Chondrocyte (in vitro differentiated cells): Measurements from ENCODE around the gene TMEM183A. TPM values are rescaled to one million over a fixed set of nuclear protein-coding genes. Genes with fewer than 3 reads are reported as not detected.
"Not testable (repeated sequence)": the region's sequence is repeated elsewhere in the genome, so short reads cannot be mapped to it uniquely, and the experiment has no call there.

Experiments
- DNase-seq: peaks from one replicate; pipeline ENCODE4 v3.0.0; 2021; ENCODE audit warnings: mixed read lengths, low spot score
- H3K27ac Mint-ChIP-seq: one replicate; pipeline ENCODE4 v1.8.0; 2021; ENCODE audit warnings: mild to moderate bottlenecking, moderate library complexity, mixed read lengths; ENCODE audit not compliant: unreplicated experiment
- H3K27me3 Mint-ChIP-seq: 2 replicates; pipeline ENCODE4 v1.8.0; 2021; ENCODE audit warnings: low read depth, mixed read lengths
- H3K36me3 Mint-ChIP-seq: 2 replicates; pipeline ENCODE4 v1.8.0; 2021; ENCODE audit warnings: low read depth, mixed read lengths
- H3K4me1 Mint-ChIP-seq: 2 replicates; pipeline ENCODE4 v1.8.0; 2021; ENCODE audit warnings: low read depth, mild to moderate bottlenecking, mixed read lengths
- H3K4me3 Mint-ChIP-seq: one replicate; pipeline ENCODE4 v1.8.0; 2021; ENCODE audit warnings: mild to moderate bottlenecking, moderate library complexity, mixed read lengths; ENCODE audit not compliant: unreplicated experiment
- H3K9me3 Mint-ChIP-seq: 2 replicates; pipeline ENCODE4 v1.8.0; 2021; ENCODE audit warnings: low read depth, mixed read lengths
- total RNA-seq: library from RNA; stranded (reverse); gene quantifications from 3 replicates; pipeline ENCODE4 v1.2.1, GENCODE V29; 2021
- TF ChIP-seq, protein P1 (sequence below): fragments of 200-600 bp; sonication (generic); IDR thresholded peaks from 2 replicates; pipeline ENCODE4 v1.5.0; 2021; ENCODE audit warnings: antibody characterized with exemption, mild to moderate bottlenecking, moderate library complexity

The TMEM183A gene
- total RNA-seq, 1 donor from 2014 or later: 51.4 TPM

DNA sequence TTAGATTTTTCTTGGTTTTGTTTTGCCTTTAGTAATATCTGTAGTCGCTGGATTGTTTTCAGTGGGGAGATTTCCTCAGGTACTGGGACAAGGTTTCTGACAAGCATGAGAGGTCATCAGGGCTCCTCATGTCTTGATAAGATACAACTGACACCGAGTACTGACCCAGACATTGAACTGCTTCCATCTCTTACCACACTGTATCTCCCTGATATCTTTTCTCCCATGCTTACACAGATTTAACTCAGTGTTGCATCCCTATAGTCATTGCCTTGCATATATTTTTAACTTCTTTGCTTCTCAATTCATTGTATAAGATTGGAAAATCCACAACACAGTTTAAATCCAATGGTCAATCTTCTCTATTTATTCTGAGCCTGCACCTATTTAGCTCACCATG lies 27.7 kb upstream of the TMEM183A start:
- Mint-ChIP-seq H3K27me3 (peaks cover 45% of the 10 kb centered on the region), H3K4me3 (no peak overlapping the region)

DNA sequence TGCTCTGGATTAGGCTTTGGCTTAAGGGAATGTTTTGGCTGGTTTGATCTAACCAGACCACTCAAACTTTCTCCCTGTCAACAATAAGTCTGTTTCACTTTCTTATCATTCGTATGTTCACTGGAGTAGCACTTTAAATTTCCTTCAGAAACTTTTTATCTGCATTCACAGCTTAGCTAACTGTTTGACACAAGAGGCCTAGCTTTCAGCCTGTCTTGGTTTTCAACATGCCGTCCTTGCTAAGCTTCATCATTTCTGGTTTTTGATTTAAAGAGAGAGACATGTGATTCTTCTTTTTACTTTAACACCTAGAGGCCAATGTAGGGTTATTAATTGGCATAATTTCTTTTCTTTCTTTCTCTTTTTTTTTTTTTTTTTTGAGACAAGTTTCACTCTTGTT lies 25.2 kb upstream of the TMEM183A start:
- H3K27ac Mint-ChIP-seq: no peak overlapping the region
- H3K27me3 Mint-ChIP-seq: peaks cover 42% of the 10 kb centered on the region
- H3K4me3 Mint-ChIP-seq: no peak overlapping the region
- H3K36me3 Mint-ChIP-seq: peaks cover 2% of the 10 kb centered on the region
- TF ChIP-seq, protein P1, sequence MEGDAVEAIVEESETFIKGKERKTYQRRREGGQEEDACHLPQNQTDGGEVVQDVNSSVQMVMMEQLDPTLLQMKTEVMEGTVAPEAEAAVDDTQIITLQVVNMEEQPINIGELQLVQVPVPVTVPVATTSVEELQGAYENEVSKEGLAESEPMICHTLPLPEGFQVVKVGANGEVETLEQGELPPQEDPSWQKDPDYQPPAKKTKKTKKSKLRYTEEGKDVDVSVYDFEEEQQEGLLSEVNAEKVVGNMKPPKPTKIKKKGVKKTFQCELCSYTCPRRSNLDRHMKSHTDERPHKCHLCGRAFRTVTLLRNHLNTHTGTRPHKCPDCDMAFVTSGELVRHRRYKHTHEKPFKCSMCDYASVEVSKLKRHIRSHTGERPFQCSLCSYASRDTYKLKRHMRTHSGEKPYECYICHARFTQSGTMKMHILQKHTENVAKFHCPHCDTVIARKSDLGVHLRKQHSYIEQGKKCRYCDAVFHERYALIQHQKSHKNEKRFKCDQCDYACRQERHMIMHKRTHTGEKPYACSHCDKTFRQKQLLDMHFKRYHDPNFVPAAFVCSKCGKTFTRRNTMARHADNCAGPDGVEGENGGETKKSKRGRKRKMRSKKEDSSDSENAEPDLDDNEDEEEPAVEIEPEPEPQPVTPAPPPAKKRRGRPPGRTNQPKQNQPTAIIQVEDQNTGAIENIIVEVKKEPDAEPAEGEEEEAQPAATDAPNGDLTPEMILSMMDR: no peak
- no peak for DNase-seq
- no peaks in the 10 kb centered on the region for H3K4me1 Mint-ChIP-seq
- H3K9me3 Mint-ChIP-seq: no peaks in the 10 kb centered on the region

More for the DNA sequence above, 27.7 kb upstream of the TMEM183A start:
- Mint-ChIP-seq H3K9me3 (no peaks in the 10 kb centered on the region), H3K27ac (no peak overlapping the region), H3K36me3 (peaks cover 2% of the 10 kb centered on the region), H3K4me1 (no peaks in the 10 kb centered on the region)
- no peak for DNase-seq
- TF ChIP-seq, protein P1: no peak

DNA sequence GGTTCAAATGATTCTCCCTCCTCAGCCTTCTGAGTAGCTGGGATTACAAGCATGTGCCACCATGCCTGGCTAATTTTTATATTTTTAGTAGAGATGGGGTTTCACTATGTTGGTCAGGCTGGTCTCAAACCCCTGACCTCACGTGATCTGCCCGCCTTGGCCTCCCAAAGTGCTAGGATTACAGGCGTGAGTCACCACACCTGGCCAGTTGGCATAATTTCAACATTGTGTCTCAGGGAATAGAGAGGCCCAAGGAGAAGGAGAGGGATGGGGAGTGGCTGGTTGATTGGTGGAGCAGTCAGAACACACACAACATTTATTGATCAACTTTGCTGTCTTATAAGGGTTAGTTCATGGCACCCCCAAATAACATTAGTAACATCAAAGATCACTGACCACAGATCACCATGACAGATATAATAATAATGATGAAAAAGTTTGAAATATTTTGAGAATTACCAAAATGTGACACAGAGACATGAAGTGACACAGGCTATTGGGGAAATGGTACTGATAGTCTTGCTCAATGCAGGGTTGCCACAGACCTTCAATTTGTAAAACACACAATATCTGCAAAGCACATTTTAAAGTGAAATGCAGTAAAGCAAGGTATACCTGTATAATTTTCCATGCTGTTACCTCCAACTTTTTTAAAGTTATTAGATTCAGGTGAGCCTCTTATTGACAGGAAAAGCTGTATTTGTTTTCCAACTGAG lies 24.3 kb upstream of the TMEM183A start:
- peaks cover 38% of the 10 kb centered on the region for H3K27me3 Mint-ChIP-seq
- no peak overlapping the region for H3K27ac Mint-ChIP-seq
- TF ChIP-seq, protein P1: no peak
- H3K4me3 Mint-ChIP-seq: no peak overlapping the region
- DNase-seq: no peak
- H3K4me1 Mint-ChIP-seq: no peaks in the 10 kb centered on the region
- H3K36me3 Mint-ChIP-seq: peaks cover 2% of the 10 kb centered on the region
- no peaks in the 10 kb centered on the region for H3K9me3 Mint-ChIP-seq

DNA sequence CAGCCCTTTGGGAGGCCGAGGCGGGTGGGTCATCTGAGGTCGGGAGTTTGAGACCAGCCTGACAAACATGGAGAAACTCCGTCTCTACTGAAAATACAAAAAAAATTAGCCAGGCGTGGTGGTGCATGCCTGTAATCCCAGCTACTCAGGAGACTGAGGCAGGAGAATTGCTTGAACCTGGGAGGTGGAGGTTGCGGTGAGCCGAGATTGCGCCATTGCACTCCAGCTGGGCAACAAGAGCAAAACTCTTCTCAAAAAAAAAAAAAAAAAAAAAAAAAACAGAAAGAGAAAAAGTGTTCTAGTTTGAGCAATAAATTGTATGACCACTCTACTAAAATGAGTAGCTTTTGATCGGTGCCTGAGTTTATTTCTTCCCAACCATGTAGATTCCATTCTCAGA lies 21.1 kb upstream of the TMEM183A start:
- not testable (repeated sequence) for H3K4me1 Mint-ChIP-seq, H3K4me3 Mint-ChIP-seq, H3K27ac Mint-ChIP-seq, DNase-seq, H3K36me3 Mint-ChIP-seq, H3K9me3 Mint-ChIP-seq
- H3K27me3 Mint-ChIP-seq: peaks cover 39% of the 10 kb centered on the region

DNA sequence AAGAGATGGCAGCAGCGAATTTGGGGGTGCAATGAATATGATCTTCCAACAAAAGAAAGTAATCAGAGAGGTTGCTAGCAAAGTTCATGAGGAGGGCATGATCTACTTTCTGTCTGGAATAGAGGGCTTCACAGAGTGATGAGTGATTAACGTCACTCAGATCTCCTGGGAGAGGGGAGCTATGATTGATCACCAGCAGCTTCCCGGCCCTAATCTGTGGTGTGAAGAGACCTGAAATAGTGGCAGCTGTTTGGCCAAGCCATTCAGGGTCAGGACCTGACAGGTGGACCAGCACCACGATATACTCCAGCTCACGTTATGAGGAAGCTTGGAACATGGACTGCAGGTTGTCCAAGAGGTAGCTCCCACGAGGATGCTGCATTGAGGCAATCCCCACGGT lies 19.9 kb upstream of the TMEM183A start:
- Mint-ChIP-seq H3K4me1 (no peaks in the 10 kb centered on the region), H3K9me3 (peaks cover 4% of the 10 kb centered on the region), H3K27ac (no peak overlapping the region), H3K4me3 (no peak overlapping the region), H3K27me3 (peaks cover 49% of the 10 kb centered on the region), H3K36me3 (peaks cover 2% of the 10 kb centered on the region)
- DNase-seq: no peak
- TF ChIP-seq, protein P1: no peak
